ENCODE measurements around the gene CWC22. TPM values are rescaled to one million over a fixed set of nuclear protein-coding genes. Genes with fewer than 3 reads are reported as not detected.
"Not testable (repeated sequence)": the region's sequence is repeated elsewhere in the genome, so short reads cannot be mapped to it uniquely, and the experiment has no call there.

Gene CWC22
- 14.1 TPM for polyA plus RNA-seq (2013, experiment 1 of 2; ENCODE audit: insufficient read length)
- 15.6 TPM for polyA plus RNA-seq (2013, experiment 2 of 2; ENCODE audit: insufficient read length)

- DNase-seq, result peak; percentile 90
Observed at GRCh38 chr2:180006781-180007579, at the start of gene CWC22. TSS of gene CWC22 (minus strand) at chr2:180007297. CDS start at chr2:179993341, 13,956 bp downstream.

- DNase-seq, result no peak
Observed at GRCh38 chr2:180056367-180057118, 49.4 kb upstream of the CWC22 start.

GRCh38 chr2:180054576-180054975, 47.5 kb upstream of the CWC22 start:
- DNase-seq, result not testable (repeated sequence)

- no peak for DNase-seq
Observed at GRCh38 chr2:180050246-180050645, 43.1 kb upstream of the CWC22 start.

GRCh38 chr2:180048251-180048650, 41.2 kb upstream of the CWC22 start:
- DNase-seq, result no peak

GRCh38 chr2:180046776-180047175, 39.7 kb upstream of the CWC22 start:
- DNase-seq, result peak; percentile 86

- no peak for DNase-seq
Observed at GRCh38 chr2:180046202-180046601, 39.1 kb upstream of the CWC22 start.

GRCh38 chr2:180040146-180040925, 33.2 kb upstream of the CWC22 start:
- DNase-seq, result peak; percentile 98

- no peak for DNase-seq
Observed at GRCh38 chr2:180038997-180039396, 31.9 kb upstream of the CWC22 start.

- peak; percentile 79 for DNase-seq
Observed at GRCh38 chr2:180033993-180034894, 27.1 kb upstream of the CWC22 start.

- no peak for DNase-seq
Observed at GRCh38 chr2:180029575-180029974, 22.5 kb upstream of the CWC22 start.

GRCh38 chr2:180021850-180022249, 14.8 kb upstream of the CWC22 start:
- no peak for DNase-seq

- DNase-seq, result peak; percentile 50
Observed at GRCh38 chr2:180017784-180018183, 10.7 kb upstream of the CWC22 start.

GRCh38 chr2:180016937-180017336, 9.8 kb upstream of the CWC22 start:
- peak; percentile 17 for DNase-seq

- DNase-seq, result peak; percentile 95
Observed at GRCh38 chr2:180015951-180016709, 9.0 kb upstream of the CWC22 start.

GRCh38 chr2:180012523-180012922, 5.4 kb upstream of the CWC22 start:
- DNase-seq, result peak; percentile 55

GRCh38 chr2:180010701-180011100, 3.6 kb upstream of the CWC22 start:
- DNase-seq, result no peak

- no peak for DNase-seq
Observed at GRCh38 chr2:180006231-180006630, 866 bp downstream of the CWC22 start.

GRCh38 chr2:180005465-180005864, 1.6 kb downstream of the CWC22 start:
- DNase-seq, result not testable (repeated sequence)

- DNase-seq, result no peak
Observed at GRCh38 chr2:180004731-180005130, 2.4 kb downstream of the CWC22 start.

GRCh38 chr2:180003559-180003958, 3.5 kb downstream of the CWC22 start:
- DNase-seq, result no peak
